ENCODE data around the gene DCTN3. TPM values are rescaled to one million over a fixed set of nuclear protein-coding genes. Genes with fewer than 3 reads are reported as not detected.

The DCTN3 gene
- total RNA-seq, 1 donor from 2014 or later, result 57.8 TPM

DNA sequence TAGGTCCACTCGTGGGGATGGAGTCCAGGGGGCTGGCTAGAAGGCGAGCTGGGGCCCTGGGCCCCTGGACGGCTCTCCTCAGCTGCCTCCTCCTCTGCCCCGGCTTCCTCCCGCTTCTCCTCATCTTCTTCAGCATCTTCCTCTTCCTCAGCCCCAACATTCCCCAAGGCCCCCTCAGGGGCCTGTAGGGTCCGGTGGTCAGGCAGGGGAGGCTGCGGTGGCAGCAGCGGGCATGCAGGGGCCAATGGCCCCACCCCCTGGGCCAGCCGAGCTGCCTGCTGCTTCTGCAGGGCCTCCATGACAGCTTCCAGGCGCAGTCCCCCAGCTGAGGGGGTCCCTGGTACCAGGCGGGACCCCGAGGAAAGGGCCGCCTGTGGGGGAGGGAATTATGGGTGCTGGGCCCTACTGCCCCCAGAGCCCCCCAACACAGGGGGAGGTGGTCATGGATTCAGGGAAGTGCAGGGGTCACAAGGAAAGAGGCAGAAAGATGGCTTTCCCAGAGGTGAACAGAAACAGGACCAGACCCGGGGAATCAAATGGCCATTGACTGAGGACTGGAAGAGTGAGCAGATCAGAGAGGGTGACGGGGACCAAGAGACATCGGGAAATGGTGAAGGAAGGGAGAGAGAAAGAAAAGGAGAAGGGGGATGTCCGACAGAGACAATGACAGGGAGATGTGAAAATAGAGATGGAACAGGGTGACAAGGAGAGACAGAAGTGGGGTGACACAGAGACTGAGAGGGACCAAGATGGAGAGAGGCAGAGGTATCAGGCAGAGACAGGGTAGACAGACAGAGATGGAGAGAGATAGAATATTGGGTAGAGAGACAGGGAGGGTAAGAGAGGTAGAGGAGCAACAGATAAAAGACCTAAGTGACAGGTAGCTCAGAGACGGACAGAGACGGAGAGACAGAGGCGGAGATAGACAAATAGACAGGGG is 7.7 kb upstream of the DCTN3 start:
- Mint-ChIP-seq H3K36me3 (ENCODE audit: low read depth) (peaks cover 13% of the 10 kb centered on the region), H3K9me3 (no peaks in the 10 kb centered on the region), H3K4me1 (ENCODE audit: low read depth) (peaks cover 10% of the 10 kb centered on the region), H3K4me3 (ENCODE audit: low read depth) (peak overlapping the region; percentile 72), H3K27me3 (ENCODE audit: low read depth) (peaks cover 63% of the 10 kb centered on the region), H3K27ac (no peak overlapping the region)
- intact Hi-C loops (cut with micrococcal nuclease), result no loop called here
- DNase-seq (ENCODE audit: low spot score), result no peak

DNA sequence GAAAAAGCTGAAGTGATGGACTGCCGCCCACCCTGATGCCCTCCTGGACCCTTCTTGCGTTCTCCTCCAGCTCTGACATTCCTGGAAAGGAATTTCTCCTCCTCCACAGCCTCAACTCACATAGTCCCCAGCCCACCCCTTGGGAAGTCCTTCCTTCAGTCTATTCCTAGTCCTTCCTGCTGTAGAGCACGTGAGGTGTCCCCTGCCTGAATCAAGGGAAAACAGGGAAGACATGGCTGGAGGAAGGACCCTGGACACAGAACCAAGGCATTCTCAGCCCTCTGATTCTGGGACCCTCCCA is 4.8 kb upstream of the DCTN3 start:
- H3K4me1 Mint-ChIP-seq (ENCODE audit: low read depth), result peaks cover 16% of the 10 kb centered on the region
- no peak for DNase-seq (ENCODE audit: low spot score)
- H3K36me3 Mint-ChIP-seq (ENCODE audit: low read depth), result peaks cover 3% of the 10 kb centered on the region
- no peak overlapping the region for H3K4me3 Mint-ChIP-seq (ENCODE audit: low read depth)
- no peak overlapping the region for H3K27ac Mint-ChIP-seq
- intact Hi-C loops (cut with micrococcal nuclease), result loop anchor here (2.0 kb wide), 1 partner anchor 36 kb away; the partner anchor contains the start of gene CNTFR
- peaks cover 65% of the 10 kb centered on the region for H3K27me3 Mint-ChIP-seq (ENCODE audit: low read depth)
- H3K9me3 Mint-ChIP-seq, result no peaks in the 10 kb centered on the region

GRCh38 chr9:34624475-34625185 is 4.3 kb upstream of the DCTN3 start:
- H3K27ac Mint-ChIP-seq, result no peak overlapping the region
- intact Hi-C loops (cut with micrococcal nuclease), result loop anchor here (2.0 kb wide), 1 partner anchor 36 kb away; the partner anchor contains the start of gene CNTFR
- peaks cover 3% of the 10 kb centered on the region for H3K36me3 Mint-ChIP-seq (ENCODE audit: low read depth)
- peaks cover 18% of the 10 kb centered on the region for H3K4me1 Mint-ChIP-seq (ENCODE audit: low read depth)
- H3K9me3 Mint-ChIP-seq, result no peaks in the 10 kb centered on the region
- no peak for DNase-seq (ENCODE audit: low spot score)
- no peak overlapping the region for H3K4me3 Mint-ChIP-seq (ENCODE audit: low read depth)
- peaks cover 60% of the 10 kb centered on the region for H3K27me3 Mint-ChIP-seq (ENCODE audit: low read depth)

- H3K4me1 Mint-ChIP-seq (ENCODE audit: low read depth), result peaks cover 22% of the 10 kb centered on the region
Observed at GRCh38 chr9:34623374-34624235, 3.3 kb upstream of the DCTN3 start.

GRCh38 chr9:34615132-34615531 is 5.2 kb downstream of the DCTN3 start:
- no peak overlapping the region for H3K4me3 Mint-ChIP-seq (ENCODE audit: low read depth)
- H3K36me3 Mint-ChIP-seq (ENCODE audit: low read depth), result peaks cover 31% of the 10 kb centered on the region
- no peaks in the 10 kb centered on the region for H3K9me3 Mint-ChIP-seq
- intact Hi-C loops (cut with micrococcal nuclease), result no loop called here
- no peak overlapping the region for H3K27ac Mint-ChIP-seq
- no peaks in the 10 kb centered on the region for H3K27me3 Mint-ChIP-seq (ENCODE audit: low read depth)
- DNase-seq (ENCODE audit: low spot score), result no peak
- peaks cover 20% of the 10 kb centered on the region for H3K4me1 Mint-ChIP-seq (ENCODE audit: low read depth)

More at GRCh38 chr9:34623374-34624235, 3.3 kb upstream of the DCTN3 start:
- Mint-ChIP-seq H3K27me3 (ENCODE audit: low read depth) (peaks cover 53% of the 10 kb centered on the region), H3K4me3 (ENCODE audit: low read depth) (no peak overlapping the region), H3K36me3 (ENCODE audit: low read depth) (peaks cover 3% of the 10 kb centered on the region), H3K27ac (no peak overlapping the region), H3K9me3 (no peaks in the 10 kb centered on the region)
- no peak for DNase-seq (ENCODE audit: low spot score)
- intact Hi-C loops (cut with micrococcal nuclease), result loop anchor here (2.0 kb wide), 1 partner anchor 35 kb away; the partner anchor contains the start of gene CNTFR

DNA sequence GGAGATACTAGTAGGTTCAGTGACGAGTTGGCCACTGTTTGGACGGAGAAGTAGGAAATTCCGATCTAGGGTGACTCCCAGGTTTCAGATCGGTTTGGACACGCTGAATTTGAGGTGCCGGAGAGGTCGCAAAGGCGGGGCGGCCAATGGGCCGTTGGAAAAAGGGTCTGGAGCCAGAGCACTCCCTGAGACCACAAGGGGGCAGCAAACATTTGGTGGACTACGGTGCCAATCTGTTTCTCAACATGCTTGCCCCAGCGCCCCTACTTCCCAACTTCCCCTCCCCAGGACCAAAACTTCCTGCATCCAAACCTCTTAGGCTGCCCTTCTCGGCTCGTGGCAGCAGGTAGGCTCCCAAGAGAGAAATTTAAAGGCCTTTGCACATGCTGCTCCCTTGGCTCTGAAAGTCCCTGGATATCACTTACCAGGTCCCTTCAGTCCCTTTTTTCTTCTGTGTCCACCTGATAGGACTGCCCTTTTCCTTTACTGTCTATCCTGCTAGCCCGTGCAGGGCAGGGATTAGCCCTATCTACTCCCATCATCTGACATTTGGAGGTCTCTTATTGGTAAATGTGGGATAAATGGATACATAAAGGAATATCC is 7.4 kb downstream of the DCTN3 start:
- Mint-ChIP-seq H3K9me3 (no peaks in the 10 kb centered on the region), H3K36me3 (ENCODE audit: low read depth) (peaks cover 38% of the 10 kb centered on the region), H3K27ac (peak overlapping the region; percentile 93), H3K4me1 (ENCODE audit: low read depth) (peaks cover 11% of the 10 kb centered on the region), H3K4me3 (ENCODE audit: low read depth) (peak overlapping the region; percentile 90), H3K27me3 (ENCODE audit: low read depth) (no peaks in the 10 kb centered on the region)
- DNase-seq (ENCODE audit: low spot score), result peak; percentile 57
- intact Hi-C loops (cut with micrococcal nuclease), result loop anchor here (1.0 to 5.0 kb wide), 6 partner anchors 7 to 281 kb away; partner anchors contain the start of genes DCTN3, DNAI1, FAM219A and GALT

- DNase-seq (ENCODE audit: low spot score), result peak; percentile 81
- intact Hi-C loops (cut with micrococcal nuclease), result loop anchor here (1.0 to 5.0 kb wide), 5 partner anchors 8 to 280 kb away; partner anchors contain the start of genes DCTN3, DNAI1, FAM219A and GALT
Observed at GRCh38 chr9:34611811-34612787, 8.2 kb downstream of the DCTN3 start, which contains the start of gene RPP25L. Gene RPP25L, minus strand, starts transcription at chr9:34612097. Its CDS starts 801 bp downstream, at chr9:34611296.

GRCh38 chr9:34611251-34611810 is 9.0 kb downstream of the DCTN3 start:
- H3K36me3 Mint-ChIP-seq (ENCODE audit: low read depth), result peaks cover 28% of the 10 kb centered on the region
- H3K4me1 Mint-ChIP-seq (ENCODE audit: low read depth), result peaks cover 11% of the 10 kb centered on the region
- intact Hi-C loops (cut with micrococcal nuclease), result loop anchor here (5.0 kb wide), 3 partner anchors 36 to 279 kb away; partner anchors contain the start of genes DNAI1, FAM219A and GALT
- H3K4me3 Mint-ChIP-seq (ENCODE audit: low read depth), result peak overlapping the region; percentile 90
- DNase-seq (ENCODE audit: low spot score), result no peak
- no peaks in the 10 kb centered on the region for H3K27me3 Mint-ChIP-seq (ENCODE audit: low read depth)
- H3K27ac Mint-ChIP-seq, result peak overlapping the region; percentile 93
- H3K9me3 Mint-ChIP-seq, result no peaks in the 10 kb centered on the region

More at GRCh38 chr9:34611811-34612787, 8.2 kb downstream of the DCTN3 start, which contains the start of gene RPP25L:
- peaks cover 31% of the 10 kb centered on the region for H3K36me3 Mint-ChIP-seq (ENCODE audit: low read depth)
- no peaks in the 10 kb centered on the region for H3K27me3 Mint-ChIP-seq (ENCODE audit: low read depth)
- peak within 1 kb of the TSS; percentile 90 for H3K4me3 Mint-ChIP-seq (ENCODE audit: low read depth)
- no peaks in the 10 kb centered on the region for H3K9me3 Mint-ChIP-seq
- peaks cover 11% of the 10 kb centered on the region for H3K4me1 Mint-ChIP-seq (ENCODE audit: low read depth)
- H3K27ac Mint-ChIP-seq, result peak within 1 kb of the TSS; percentile 93

DNA sequence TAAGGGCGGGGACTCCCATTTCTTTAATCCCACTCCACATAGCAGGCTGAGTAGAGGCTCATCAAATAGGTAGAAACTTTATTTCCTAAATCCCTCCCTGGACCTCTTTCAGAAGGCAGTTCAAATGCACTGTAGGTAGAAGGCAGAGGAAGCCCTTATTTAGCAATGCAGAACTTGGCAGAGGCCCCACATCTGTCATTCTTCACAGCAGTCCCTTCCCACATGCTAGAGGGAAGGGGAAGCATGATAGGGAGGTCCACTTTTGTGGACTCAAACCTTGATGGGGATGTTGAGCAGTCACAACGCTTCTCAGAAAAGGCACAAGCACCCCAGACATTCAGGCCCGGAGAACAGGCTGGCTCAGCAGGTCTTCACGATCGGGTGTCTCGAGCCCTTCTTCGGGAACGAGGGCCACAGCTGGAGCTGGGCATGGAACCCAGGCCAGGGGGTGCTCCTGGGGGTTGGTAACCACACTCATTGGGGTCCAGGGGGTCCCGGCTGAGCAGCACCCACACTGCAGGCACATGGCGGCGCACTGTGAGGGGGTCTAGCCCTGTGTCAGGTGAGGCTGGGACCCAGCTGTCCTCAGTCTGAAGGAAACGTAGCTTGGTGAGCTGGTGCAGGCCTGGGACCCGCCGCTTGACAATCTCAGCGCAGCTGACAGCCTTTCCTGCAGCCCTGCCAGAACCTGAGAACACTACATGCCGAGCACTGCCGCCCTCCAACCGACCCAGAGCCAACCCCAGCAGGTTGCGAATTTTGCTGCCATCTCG is 9.7 kb downstream of the DCTN3 start:
- Mint-ChIP-seq H3K4me1 (ENCODE audit: low read depth) (peaks cover 11% of the 10 kb centered on the region), H3K27ac (no peak overlapping the region), H3K27me3 (ENCODE audit: low read depth) (no peaks in the 10 kb centered on the region), H3K4me3 (ENCODE audit: low read depth) (peak overlapping the region; percentile 90), H3K36me3 (ENCODE audit: low read depth) (peaks cover 25% of the 10 kb centered on the region), H3K9me3 (no peaks in the 10 kb centered on the region)
- intact Hi-C loops (cut with micrococcal nuclease), result loop anchor here (5.0 kb wide), 3 partner anchors 37 to 278 kb away; partner anchors contain the start of genes DNAI1, FAM219A and GALT
- DNase-seq (ENCODE audit: low spot score), result no peak

GRCh38 chr9:34607331-34607730 is 13.0 kb downstream of the DCTN3 start:
- no peak for DNase-seq (ENCODE audit: low spot score)
- intact Hi-C loops (cut with micrococcal nuclease), result no loop called here
- Mint-ChIP-seq H3K4me3 (ENCODE audit: low read depth) (no peak overlapping the region), H3K27me3 (ENCODE audit: low read depth) (peaks cover 6% of the 10 kb centered on the region), H3K27ac (no peak overlapping the region), H3K4me1 (ENCODE audit: low read depth) (peaks cover 4% of the 10 kb centered on the region), H3K36me3 (ENCODE audit: low read depth) (peaks cover 19% of the 10 kb centered on the region), H3K9me3 (no peaks in the 10 kb centered on the region)
